ENCODE results near the gene MAPK8IP3. TPM values are rescaled to one million over a fixed set of nuclear protein-coding genes. Genes with fewer than 3 reads are reported as not detected.
"Not testable (repeated sequence)": the region's sequence is repeated elsewhere in the genome, so short reads cannot be mapped to it uniquely, and the experiment has no call there.

MAPK8IP3 gene
- polyA plus RNA-seq, 10 donors = 26.7 to 62.9 (median 42.3) TPM

DNA sequence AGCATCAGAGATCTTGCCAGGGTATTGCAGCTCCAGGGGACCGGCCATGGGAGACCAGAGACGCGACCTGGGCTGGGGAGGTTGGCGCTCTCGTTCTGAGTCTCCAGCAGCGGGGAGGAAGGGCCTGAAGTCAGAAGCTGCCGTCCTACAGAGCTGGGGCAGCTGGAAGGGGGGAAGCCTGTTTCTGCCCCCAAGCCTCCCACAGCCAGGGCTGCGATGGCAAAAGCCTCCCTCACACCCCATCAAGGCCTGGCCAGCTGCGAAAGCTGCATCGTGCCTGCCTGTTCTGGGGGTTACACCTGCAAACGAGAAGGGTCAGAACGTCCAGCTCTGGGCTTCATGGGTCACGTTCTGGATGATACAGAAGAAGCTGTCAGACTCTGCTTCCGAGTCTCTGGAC lies 26.1 kb downstream of the MAPK8IP3 start:
- no peak for DNase-seq

DNA sequence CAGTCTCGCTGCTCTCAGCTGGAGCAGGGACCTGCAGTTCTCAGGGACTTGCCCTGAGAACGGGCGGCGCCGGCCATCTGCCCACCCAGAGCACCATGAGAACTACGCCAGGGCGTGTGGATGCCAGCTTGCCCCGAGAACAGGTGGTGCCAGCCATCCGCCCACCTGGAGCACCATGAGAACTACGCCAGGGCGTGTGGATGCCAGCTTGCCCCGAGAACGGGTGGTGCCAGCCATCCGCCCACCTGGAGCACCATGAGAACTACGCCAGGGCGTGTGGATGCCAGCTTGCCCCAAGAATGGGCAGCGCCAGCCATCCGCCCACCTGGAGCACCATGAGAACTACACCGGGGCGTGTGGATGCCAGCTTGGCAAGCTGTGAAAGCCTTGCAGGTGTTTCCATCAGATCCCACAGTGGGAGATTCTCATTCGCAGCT lies 26.6 kb downstream of the MAPK8IP3 start:
- not testable (repeated sequence) for DNase-seq

DNA sequence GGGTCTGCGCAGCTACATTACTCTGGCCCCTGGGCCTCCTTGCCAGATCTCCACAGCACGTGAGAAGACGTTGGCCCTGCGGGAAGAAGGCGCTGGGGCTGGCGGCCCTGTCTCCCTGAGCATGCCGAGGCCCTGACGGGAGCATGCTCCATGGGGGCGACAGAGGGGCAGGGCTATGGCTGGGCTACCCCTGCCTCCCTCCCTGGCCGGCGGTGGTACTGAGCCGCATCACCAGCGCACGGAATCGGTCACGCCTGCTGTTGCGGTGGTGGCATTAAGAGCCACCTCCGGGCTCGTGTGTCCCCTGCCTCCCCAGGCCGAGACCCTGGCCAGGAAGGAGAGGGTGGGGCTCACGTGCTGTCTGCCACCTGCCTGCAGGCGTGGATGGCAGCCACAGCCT lies 28.1 kb downstream of the MAPK8IP3 start:
- DNase-seq = no peak

DNA sequence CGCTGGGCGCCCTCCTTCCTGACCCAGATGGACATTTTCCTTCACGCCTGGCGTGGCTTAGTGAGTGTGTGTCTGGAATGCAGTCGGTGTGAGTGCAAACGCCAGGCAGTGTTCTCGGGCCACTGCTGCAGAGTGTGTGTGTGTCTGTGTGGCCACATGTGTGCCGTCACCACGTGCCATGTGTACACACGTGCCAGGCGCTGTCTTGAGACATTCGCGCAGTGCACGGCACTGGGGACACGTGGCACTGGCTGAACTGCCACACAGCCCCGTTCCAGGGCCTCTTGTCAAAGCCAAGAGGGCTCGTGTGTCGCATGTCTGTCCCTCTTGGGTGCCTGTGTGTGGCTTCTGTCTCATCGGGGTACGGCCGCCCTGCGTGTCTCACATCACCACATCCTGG lies 28.8 kb downstream of the MAPK8IP3 start:
- DNase-seq = no peak

DNA sequence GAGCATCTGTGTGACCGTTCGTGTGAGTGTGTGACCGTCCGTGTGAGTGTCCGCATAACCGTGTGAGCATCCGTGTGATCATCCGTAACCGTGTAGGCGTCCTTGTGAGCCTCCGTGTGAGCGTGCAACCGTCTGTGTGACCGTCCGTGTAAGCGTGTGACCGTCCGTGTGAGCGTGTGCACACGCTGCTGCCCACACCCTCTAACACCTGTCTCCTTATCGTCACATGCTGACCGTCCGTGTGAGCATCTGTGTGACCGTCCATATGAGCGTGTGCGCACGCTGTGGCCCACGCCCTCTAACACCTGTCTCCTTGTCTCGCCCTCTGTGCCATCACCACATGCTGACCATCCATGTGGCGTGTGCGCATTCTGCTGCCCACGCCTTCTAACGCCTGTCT lies 34.2 kb downstream of the MAPK8IP3 start:
- no peak for DNase-seq

DNA sequence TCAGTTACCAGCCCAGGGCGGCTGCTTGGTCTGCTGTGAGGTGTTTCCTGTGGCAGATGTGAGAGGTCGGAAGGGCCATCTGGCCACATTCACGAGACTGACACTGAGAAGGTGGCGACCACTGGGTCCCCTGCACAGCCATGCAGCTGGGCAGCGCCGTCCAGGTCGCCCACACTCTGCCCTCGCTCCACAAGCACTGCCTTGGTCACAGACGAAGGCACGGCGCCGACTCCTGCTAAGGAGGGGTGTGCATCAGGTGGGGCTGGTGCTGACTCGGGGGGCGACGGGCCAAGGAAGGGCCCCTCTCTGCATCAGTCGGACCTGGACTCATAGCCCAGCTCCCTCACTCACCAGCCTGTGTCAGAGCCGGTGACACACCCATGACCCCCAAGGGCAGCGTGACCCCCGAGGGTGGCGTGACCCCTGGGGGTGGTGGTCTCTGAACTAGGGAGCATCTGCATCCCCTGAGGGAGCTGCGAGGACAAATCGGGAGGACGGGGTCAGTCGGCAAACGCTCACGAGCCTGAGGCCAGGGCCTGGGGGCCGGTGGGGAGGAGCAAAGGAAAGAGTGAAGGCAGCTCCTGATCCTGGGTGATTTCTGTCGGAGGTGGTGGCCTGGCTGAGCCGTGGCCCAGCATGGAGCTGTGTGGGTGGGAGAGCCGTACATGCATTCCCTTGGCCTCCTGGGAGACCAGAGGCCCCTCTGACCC lies 34.9 kb downstream of the MAPK8IP3 start:
- DNase-seq = no peak

DNA sequence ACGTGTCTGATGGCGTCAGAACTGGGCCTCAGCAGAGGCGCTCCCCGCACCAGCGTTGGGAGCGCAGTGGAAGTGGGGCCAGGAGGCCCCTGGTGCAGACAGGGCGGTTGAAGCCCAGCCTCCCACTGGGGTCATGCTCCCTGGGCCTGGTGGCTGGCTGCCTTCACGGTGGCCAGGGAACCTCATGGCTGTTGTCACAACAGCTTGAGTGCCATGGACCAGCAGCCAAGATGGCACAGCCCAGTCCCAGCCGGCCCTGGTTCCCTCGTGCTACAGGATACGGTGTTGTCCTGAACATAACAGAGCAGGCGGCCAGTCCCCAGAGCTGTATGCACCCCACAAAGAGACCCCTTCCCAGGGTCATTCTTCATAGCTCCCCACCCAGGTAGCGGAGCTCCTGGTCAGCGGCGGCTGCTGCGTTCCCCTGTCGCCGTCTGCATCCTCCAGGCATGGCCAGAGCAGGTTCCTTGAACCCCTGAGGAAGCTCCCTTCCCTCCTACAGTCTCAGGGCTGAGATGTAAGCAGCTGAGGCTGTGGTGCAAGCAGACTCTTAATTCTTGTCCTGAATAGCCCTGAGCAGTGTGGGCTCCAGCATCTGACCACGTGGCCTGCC lies 35.7 kb downstream of the MAPK8IP3 start:
- DNase-seq = no peak

DNA sequence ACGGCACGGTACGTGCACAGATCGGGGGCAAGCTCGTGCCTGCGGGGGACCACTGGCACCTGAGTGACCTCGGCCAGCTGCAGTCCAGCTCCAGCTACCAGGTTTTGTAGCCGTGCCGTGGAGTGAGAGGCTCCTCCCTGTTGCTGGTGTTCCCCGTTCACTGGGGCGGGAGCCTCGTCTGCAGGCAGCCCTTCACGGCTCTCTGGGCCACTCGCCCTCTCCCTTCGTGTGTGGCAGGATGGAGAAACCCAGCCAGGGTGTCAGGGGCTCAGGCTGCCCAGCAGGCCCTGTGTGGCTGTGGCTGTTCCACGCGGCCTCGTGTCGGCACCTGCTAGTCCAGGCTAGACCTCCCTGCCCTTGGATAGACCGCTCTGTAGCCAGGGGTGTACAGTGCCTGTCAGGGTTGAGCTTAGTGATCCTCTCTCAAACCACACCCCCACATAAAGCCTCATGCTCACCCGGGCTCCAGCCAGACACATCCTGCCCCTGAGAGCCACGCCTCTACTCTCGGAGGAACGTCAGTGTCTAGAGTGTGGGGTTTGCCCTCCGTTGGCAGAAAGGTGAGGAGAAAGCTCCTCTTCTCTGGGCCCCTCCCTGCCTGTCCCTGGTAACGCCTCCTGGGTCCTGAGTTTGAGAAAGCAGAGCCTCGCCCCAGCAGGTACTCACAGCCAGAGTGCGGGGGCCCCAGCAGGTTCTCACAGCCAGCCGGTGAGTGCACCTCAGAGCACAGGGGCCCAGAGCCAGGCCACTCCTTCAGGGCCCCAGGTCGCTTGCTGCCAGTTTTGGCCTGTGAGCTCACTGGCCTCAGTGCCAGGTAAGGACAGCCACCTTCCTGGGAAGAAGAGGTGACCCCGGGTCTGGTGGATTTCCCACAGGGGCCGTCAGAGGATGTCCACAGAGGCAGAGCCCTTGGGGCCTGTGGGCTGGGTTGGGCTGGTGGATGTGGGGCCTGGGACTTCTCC lies 37.7 kb downstream of the MAPK8IP3 start:
- DNase-seq = no peak

DNA sequence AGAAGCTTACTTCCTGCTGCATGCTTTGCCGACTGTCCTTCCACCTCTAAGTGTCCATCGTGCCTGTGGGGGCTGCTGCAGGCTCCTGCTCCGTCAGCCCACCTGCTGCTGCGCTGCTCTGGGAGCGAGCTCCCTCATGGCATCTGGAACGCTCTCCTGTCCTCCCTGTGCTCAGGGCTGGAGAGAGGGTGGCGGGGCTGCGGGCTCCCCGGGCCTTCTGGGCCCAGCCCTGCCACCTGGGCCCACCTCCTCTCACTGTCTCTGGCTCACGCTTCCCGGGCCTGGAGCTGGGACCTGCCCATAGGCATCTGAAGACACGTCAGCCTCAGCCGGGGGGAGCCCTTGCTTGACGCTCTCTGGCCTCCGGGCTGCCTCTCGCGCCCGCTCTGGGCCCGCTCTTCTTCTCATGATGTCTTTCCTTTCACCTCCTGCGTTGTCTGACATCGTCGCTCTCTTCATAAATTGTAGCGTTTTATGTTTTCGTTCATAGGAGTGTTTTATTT lies 38.4 kb downstream of the MAPK8IP3 start:
- no peak for DNase-seq

DNA sequence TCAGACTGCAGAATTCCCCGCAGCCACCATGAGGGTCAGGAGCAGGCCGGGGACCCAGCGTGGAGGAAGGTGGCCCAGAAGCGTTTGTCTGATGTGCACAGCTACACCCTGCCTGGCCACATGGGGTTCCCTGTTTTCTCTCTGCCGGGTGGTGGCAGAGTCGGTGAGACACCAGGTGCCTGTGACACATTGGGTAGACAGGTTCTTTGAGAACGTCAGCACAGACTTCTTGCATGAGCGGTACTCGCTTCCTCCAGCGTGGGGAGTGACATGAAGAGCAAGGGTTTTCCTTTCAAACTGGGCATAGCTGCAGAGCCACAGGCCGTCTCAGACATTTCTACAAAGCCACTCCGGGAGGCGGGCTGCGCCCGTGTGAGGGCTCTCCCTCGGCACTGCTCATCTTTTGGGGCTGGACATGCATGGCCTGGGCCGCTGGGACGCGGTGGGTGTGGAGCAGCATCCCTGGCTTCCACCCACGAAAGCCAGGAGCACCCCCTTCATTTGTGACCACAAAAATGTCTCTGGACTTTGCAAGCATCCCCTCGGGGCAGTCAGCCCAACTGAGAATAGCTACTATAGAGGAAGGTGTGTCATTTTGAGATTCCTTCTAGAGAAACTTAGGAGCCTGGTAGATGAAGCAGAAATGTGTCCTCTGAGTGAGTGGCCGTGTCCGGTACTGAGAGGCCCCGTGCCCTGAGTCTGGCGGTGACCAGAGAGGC lies 39.3 kb downstream of the MAPK8IP3 start:
- DNase-seq = peak in 1 of 3 donors; percentile 28

DNA sequence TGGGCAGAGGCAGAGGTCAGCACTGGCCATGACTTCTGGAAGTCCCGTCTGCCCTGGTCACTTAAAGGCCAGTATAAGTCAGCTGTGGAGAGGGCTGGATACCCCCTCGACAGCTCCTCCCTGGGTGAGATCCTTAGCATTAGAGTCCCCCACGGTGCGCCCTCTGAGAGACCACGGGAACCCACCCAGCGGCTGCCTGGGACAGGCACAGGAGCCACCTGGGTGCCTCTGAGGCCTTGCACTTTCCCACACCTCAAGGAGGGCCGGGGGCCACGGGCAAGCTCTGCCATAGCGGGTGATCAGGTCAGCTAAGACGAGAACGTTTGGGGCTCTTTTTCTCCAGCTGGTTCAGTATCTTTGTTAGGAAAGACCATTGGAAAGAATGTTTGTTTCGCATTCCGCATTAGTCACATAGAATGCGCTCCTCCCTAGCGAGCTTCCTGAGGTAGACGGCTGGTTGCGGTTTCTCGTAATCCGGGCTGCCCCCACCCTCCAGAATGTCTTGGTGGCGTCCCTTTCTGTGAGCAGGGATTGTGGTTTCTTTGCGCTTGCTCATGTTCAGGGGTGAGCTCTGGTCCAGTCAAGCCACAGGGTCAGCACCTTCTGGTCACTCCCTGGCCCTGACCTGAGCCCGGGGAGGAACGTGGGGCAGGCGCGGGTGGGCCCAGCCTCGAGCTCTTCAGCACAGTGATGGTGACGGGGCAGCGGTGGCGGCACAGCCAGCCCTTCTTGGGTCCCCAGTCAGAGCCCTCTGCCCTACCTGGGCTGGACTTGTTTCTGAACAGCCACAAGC lies 40.1 kb downstream of the MAPK8IP3 start:
- no peak for DNase-seq

DNA sequence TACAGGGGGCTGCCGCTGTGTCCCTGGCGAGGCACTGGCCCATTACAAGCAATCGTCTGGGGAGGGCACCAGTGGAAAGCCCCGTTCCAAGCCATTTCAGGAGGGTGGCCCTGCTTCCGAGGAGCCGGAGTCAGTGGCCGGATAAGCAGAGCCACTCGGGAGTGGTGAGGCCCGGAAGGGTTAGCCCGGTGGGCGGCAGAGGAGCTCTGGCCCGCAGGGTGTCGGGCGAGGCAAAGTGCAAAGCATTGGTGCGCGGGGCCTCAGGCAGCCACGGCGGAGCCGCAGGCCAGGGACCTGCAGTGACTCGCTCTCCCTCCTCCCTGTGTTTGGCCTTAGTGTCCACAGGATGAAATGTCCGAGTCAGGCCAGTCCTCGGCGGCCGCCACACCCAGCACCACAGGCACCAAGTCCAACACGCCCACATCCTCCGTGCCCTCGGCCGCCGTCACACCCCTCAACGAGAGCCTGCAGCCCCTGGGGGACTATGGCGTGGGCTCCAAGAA lies 40.7 kb downstream of the MAPK8IP3 start:
- DNase-seq = no peak

DNA sequence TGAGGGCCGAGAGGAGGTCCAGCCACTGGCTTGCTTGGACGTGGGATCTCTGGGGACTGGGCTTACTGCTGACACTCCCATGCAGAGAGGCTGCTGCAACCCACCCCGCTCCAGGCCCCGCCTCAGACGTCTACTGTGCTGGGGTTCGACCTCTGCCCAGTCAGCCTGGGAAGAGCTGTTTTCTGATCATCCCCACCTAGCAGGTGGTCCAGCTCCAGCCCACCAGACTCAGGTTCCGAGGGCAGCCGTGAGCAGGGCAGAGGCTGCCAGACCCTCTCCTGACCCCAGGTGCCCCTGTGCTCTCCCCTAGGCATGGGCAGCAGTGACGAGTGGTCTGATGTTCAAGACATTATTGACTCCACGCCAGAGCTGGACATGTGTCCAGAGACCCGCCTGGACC lies 41.9 kb downstream of the MAPK8IP3 start:
- DNase-seq = no peak

DNA sequence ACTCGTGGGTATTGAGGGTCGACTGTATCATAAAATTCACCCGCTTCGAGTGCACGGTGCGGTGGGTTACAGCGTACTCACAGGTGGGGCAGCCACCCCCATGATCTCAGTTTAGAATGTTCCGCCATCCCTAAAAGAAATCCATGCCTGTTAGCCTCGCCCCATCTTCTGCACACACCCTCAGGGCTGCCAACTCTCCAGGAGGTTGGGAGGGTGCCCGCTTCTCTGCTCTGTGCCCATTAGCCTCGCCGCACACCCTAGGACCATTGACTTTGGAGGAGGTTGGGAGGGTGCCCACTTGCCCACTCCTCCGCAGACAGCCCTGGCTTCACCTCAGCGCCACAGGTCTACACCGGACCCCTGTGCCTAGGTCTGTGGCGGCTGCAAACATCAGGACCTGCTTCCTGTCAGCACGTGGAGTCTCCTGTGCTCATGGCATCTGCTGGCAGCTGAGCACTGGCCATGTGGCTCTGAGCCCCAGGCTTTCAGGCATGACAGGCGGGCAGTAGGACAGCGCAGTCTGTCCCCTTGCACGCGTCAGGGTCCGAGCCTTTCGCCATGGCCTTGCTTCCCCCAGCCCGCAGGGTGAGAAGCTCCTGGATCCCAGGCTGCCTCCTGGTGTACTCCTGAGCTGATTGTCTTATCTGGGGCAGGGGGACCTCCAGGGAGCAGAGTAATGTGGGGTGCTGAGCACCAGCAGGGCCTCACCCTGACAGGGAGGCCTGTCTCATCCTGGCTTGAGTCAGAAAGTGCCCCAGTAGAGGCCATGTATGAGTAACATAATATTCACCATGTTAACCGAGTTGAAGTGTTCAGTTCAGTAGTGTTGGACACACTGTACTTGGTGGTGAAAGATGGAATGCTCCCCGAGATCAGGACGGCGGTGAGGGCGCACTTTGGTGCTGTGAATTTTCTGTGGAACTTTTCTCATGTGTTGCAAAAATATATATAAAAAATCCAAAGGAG lies 43.4 kb downstream of the MAPK8IP3 start:
- no peak for DNase-seq

DNA sequence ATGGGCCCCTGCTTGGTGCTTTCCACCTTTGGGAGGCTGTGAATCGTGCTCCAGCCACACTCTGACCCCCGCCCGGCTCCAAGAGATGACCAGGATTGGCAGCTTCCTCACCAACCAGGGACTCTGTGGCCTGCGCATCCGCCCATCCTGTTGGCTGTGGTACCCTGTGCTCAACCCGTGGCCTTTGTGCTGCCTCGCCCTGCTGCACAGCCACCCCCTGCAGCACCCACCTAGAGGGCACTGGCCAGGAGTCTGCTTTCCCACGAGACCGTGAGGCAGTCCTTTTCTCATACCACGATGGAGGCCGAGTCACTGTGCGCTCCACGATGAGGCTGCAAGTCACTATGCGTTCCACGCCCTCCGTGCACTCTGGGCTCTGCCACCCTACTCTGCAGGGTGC lies 46.0 kb downstream of the MAPK8IP3 start:
- DNase-seq = no peak

DNA sequence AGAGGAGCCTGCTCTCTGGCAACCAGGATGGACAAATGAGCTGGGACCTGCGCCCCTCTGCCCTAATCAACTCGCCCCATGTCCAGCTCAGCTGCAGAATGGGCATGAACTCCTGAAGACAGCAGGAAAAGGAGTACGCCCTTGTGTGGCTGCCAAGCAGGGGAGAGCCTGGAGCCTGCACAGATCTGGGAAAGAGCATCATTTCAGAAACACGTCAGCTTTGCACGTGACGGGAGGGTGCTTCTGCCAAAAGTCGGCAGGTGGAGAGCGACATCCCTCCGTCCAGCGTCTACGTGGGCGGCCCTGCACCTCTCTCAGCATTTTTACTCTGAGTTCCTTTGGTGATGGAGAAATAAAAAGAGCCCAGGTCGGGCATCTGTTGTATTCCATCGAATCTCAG lies 46.9 kb downstream of the MAPK8IP3 start:
- DNase-seq = no peak

DNA sequence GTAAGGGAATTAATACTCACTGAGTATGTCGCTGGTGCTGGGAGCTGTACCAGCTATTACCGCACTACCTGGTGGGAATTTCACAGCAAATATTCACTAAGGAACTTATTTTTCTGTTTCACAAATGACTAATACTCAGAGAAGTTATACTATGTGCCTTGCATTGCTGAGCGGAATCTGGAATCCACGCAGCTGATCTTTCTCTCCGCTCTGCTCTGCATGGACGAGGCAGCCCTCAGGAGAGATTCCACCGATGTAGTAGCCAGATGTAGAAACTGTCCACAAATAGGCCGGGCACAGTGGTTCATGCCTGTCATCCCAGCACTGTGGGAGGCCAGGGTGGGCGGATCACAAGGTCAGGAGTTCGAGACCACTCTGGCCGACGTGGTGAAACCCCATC lies 48.2 kb downstream of the MAPK8IP3 start:
- DNase-seq = no peak

DNA sequence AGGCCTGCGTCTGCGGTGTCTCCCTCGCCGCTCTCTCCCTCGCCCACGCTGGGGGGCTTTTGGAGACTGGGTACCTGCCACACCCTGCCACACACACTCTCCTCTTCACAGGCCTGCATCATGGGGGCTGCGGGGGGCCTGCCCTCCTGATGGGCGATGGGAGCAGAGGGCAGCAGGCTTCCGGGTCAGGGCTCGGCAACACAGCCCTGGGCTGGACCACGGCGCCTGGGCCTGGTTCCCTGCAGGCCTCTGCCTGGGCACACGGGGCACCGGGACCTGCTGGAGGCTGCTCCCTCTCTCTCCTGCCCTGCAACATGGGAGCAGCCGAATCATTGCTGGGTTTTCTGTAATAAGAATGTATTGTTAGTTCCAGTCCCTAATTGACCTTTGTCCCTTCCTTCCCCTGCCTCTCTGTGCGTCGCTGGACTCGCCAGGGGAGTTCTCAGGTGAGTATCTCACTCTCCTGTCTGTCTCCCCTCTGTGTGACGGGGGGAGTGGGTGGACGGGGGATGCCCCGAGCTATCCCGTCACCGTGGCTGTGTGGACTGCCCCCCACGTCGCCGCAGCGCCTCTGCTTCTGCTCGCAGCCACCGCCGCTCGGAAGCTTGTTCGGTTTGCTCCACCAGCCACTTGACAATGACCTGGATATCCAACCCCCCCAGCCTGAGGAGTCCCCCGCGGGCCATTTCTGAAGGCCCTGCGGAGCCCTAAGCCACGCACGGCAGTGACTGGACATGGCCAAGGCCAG lies 51.9 kb downstream of the MAPK8IP3 start:
- DNase-seq = no peak

DNA sequence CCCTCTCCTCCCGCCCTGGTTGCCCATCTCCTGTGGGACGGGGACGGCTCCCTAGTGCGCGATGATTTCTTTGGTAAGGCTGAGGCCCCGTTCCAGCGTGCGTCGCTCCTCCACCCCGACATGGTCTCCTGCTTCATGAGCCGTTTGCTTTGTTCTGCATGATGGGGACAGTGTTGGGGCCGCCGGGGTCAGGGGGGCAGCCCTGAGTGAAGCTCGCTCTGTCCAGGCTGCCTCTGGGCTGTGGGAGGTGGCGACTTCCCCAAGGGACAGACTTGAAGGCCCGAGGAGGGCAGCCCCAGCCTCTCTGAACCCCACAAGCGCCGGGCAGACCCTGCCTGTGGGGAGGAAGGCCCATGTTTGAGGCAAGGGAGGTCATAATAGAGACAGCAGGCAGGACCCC lies 52.9 kb downstream of the MAPK8IP3 start:
- DNase-seq = no peak
